ENCODE measurements around the gene ORAI2. TPM values are rescaled to one million over a fixed set of nuclear protein-coding genes. Genes with fewer than 3 reads are reported as not detected.
"Not testable (repeated sequence)": the region's sequence is repeated elsewhere in the genome, so short reads cannot be mapped to it uniquely, and the experiment has no call there.

ORAI2 gene
- total RNA-seq, 2 donors from 2014 or later, result 30.4 to 54.9 TPM

DNA sequence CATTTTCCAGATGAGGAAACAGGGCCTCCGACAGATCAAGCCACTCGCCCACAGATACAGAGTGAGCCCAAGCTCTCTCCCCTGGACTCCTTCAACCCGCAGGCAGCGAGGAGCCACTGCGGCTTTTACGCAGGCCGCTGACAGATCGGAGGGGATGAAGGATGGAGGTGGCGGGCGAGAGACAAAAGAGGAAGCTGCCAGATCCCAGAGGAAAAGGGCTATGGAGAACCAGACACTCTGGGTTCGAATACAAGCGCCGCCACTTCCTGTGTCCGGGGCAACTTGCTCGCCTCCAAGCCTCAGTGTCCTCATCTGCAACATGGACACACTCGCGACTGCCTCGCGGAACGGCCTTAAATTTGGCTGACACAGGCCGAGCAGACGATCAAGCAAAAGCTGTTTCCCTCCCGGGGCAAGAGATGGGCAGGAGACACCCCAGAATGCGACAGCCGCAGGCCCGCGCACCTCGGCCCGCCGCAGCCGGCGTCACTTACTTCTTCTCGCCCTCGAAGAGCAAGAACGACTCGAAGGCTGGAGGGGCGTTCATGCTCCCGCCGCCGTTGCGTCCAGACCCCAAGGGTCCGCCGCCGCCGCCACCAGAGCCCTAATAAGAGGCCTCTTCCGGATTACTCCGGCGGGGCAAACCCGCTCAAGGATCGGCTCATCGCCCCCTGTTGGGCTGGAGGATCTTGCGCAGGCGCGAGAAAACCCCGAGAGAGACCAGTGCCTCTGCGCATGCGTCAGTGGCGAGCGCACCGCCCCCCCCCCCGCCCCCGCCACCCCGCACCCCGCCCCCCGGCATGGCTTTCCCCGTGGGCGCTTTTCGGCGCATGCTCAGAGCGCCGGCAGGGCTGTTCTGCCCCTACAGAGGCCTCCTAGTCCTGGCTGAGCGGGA lies 45.2 kb downstream of the ORAI2 start, which contains the start of gene POLR2J:
POLR2J (minus strand) TSS at position 609 of the 895 bp plus-strand sequence; CDS start at position 547, 62 bp downstream.
- H3K27me3 Mint-ChIP-seq; H3K27ac Mint-ChIP-seq; H3K36me3 Mint-ChIP-seq (ENCODE audit: low read depth); H3K9me3 Mint-ChIP-seq; H3K4me1 Mint-ChIP-seq: not testable (repeated sequence)
- H3K4me3 Mint-ChIP-seq, result peak within 1 kb of the TSS; percentile 64
- ATAC-seq (replicated peaks), result peak; percentile 85

- not testable (repeated sequence) for H3K27ac Mint-ChIP-seq; H3K4me3 Mint-ChIP-seq; H3K27me3 Mint-ChIP-seq; H3K4me1 Mint-ChIP-seq; H3K9me3 Mint-ChIP-seq; H3K36me3 Mint-ChIP-seq (ENCODE audit: low read depth)
- peak; percentile 20 for ATAC-seq (replicated peaks)
Observed at GRCh38 chr7:102479209-102479584, 45.8 kb downstream of the ORAI2 start.

GRCh38 chr7:102479982-102480637 lies 46.7 kb downstream of the ORAI2 start:
- H3K4me3 Mint-ChIP-seq; H3K27ac Mint-ChIP-seq; H3K4me1 Mint-ChIP-seq; ATAC-seq (replicated peaks); H3K9me3 Mint-ChIP-seq; H3K36me3 Mint-ChIP-seq (ENCODE audit: low read depth); H3K27me3 Mint-ChIP-seq: not testable (repeated sequence)

DNA sequence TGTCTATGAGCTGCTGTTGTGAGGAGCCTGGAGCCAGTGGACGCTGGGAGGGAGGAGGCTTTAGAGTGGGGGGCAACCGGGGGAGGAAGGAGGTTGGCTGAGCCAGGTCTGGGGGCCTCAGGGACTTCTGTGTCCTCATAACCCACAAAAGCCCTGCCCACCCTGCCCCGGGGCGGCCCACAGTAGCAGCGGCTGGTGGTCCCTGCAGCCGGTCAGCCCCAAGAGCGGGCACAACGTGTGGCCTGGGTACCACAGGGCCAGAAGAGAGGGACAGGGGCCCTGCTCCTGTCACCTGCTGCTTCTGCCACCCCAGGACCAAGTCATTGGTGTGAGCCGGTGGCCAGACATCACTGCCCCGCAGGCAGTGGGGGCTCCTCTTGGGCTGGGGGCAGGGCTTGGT lies 48.6 kb downstream of the ORAI2 start:
- H3K36me3 Mint-ChIP-seq (ENCODE audit: low read depth); H3K27ac Mint-ChIP-seq: not testable (repeated sequence)

DNA sequence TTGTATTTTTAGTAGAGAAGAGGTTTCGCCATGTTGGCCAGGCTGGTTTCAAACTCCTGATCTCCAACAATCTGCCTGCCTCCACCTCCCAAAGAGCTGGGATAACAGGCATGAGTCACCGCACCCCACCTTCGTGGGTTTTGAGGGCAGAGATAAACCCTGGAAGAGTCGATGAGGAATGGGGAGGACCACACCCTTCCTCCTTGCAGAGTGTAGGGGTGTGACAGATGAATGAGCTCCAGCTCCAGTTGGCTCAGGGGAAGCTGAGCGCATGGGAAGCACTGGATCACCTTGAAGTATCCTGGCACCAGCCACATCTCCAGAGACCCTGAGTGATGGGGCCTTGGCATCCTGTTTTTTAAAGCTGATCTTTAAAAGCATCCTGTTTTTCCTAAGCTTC lies 50.9 kb downstream of the ORAI2 start:
- not testable (repeated sequence) for H3K27ac Mint-ChIP-seq; ATAC-seq (replicated peaks); H3K36me3 Mint-ChIP-seq (ENCODE audit: low read depth); H3K9me3 Mint-ChIP-seq; H3K4me3 Mint-ChIP-seq; H3K4me1 Mint-ChIP-seq; H3K27me3 Mint-ChIP-seq

More for the DNA sequence above, 48.6 kb downstream of the ORAI2 start:
- H3K27me3 Mint-ChIP-seq; H3K9me3 Mint-ChIP-seq; ATAC-seq (replicated peaks); H3K4me1 Mint-ChIP-seq; H3K4me3 Mint-ChIP-seq: not testable (repeated sequence)

- not testable (repeated sequence) for H3K36me3 Mint-ChIP-seq (ENCODE audit: low read depth); H3K4me3 Mint-ChIP-seq; H3K9me3 Mint-ChIP-seq; H3K27ac Mint-ChIP-seq; H3K27me3 Mint-ChIP-seq; H3K4me1 Mint-ChIP-seq
- ATAC-seq (replicated peaks), result peak; percentile 73
Observed at GRCh38 chr7:102490529-102491075, 57.2 kb downstream of the ORAI2 start.

DNA sequence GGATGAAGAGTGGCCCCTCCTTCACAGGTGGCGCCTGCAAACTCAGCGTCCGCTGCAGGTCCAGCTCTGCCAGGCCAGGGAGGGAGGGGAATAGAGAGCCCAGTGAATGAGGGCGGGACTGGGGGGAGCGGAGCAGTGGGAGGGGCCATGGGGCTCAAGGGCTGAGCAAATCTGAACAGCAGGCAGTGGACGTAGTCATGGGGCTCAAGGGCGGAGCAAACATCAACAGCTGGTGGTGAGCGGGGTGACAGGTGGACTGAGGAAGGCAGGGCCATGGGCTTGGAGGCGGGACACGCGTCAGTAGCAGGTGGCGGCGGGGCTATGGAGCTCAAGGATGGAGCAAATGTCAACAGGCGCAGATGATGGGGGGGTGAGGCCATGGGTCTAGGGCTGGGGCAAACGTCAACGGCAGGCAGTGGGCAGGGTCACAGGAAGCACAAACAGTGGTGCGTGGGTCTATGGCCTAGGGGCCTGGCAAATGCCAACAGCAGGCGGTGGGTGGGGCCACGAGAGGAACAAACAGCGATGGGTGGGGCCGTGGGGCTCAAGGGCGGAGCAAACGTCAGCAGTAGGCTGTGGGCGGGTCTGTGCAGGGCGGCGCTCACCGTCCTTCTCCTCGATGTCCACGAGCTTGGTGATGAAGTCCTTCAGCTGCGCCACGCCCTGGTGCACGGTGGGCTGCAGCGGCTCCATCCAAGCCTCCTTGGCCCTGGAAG lies 60.0 kb downstream of the ORAI2 start:
- not testable (repeated sequence) for H3K36me3 Mint-ChIP-seq (ENCODE audit: low read depth); H3K27me3 Mint-ChIP-seq; H3K9me3 Mint-ChIP-seq; H3K4me3 Mint-ChIP-seq; H3K27ac Mint-ChIP-seq; H3K4me1 Mint-ChIP-seq
- peak; percentile 56 for ATAC-seq (replicated peaks)

DNA sequence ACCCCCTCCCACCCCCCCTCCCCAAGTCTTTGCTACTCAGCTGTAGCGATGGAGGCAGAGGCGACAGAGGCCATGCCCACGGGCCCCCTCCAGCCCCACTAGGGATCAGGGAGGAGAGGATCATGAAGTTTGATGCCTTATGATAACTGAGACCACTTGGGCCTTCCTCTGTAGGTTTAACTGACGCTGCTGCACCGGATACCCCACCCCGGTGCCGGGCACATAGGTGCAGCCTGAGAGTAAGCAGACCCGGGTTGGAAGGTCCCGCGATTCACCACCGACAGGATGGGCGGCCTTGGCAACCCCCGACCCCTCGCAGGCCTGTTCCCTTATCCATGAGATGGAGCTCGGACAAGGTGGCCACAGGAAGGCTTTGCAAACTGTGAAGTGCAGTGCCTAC lies 60.7 kb downstream of the ORAI2 start:
- not testable (repeated sequence) for H3K4me1 Mint-ChIP-seq; H3K9me3 Mint-ChIP-seq; H3K27me3 Mint-ChIP-seq; H3K36me3 Mint-ChIP-seq (ENCODE audit: low read depth); H3K4me3 Mint-ChIP-seq; H3K27ac Mint-ChIP-seq
- ATAC-seq (replicated peaks), result peak; percentile 14

GRCh38 chr7:102494473-102495149 lies 61.2 kb downstream of the ORAI2 start:
- H3K4me1 Mint-ChIP-seq; H3K36me3 Mint-ChIP-seq (ENCODE audit: low read depth); H3K27me3 Mint-ChIP-seq; H3K9me3 Mint-ChIP-seq; H3K4me3 Mint-ChIP-seq; H3K27ac Mint-ChIP-seq: not testable (repeated sequence)
- peak; percentile 72 for ATAC-seq (replicated peaks)

DNA sequence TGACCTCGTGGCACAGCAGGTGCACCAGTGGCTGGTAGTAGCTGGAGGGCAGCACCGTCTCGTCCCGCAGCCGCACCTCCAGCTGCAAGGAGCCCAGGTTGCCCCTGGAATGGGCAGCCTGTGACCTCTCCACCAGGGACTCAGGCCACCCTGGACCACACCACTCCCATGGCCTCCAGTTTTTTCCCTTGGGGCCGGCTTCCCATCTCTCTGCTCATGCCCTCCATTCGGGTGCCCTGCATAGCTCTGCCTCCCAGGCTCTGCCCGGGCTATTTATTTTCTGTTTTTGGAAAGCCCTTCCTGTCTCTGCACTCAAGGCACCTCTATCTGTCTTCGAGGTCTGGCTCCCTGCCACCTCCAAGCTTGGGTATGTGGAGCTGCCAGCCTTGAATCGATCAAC lies 63.5 kb downstream of the ORAI2 start:
- H3K4me1 Mint-ChIP-seq; H3K4me3 Mint-ChIP-seq; H3K27ac Mint-ChIP-seq; H3K27me3 Mint-ChIP-seq; ATAC-seq (replicated peaks); H3K9me3 Mint-ChIP-seq; H3K36me3 Mint-ChIP-seq (ENCODE audit: low read depth): not testable (repeated sequence)

DNA sequence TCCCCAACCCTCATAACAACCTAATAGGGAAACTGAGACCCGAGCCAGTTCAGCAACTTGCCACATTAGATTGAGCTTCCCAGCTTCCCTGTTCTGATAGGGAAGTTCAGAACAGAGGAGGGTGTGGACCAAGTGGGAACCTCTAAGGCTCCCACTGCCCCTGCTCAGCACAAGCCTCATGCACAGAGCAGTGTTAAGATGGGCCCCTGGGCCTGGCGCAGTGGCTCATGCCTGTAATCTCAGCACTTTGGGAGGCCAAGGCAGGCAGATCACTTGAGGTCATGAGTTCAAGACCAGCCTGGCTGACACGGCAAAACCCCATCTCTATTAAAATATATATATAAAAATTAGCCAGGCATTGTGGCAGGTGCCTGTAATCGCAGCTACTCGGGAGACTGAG lies 63.9 kb downstream of the ORAI2 start:
- H3K4me3 Mint-ChIP-seq; ATAC-seq (replicated peaks); H3K27ac Mint-ChIP-seq; H3K36me3 Mint-ChIP-seq (ENCODE audit: low read depth); H3K27me3 Mint-ChIP-seq; H3K9me3 Mint-ChIP-seq; H3K4me1 Mint-ChIP-seq: not testable (repeated sequence)

- H3K9me3 Mint-ChIP-seq; H3K4me1 Mint-ChIP-seq; H3K4me3 Mint-ChIP-seq; H3K27me3 Mint-ChIP-seq; ATAC-seq (replicated peaks); H3K36me3 Mint-ChIP-seq (ENCODE audit: low read depth); H3K27ac Mint-ChIP-seq: not testable (repeated sequence)
Observed at GRCh38 chr7:102498321-102498720, 64.9 kb downstream of the ORAI2 start.

- not testable (repeated sequence) for H3K27ac Mint-ChIP-seq, H3K27me3 Mint-ChIP-seq
Observed at GRCh38 chr7:102503141-102503540, 69.8 kb downstream of the ORAI2 start.

More at GRCh38 chr7:102503141-102503540, 69.8 kb downstream of the ORAI2 start:
- H3K4me3 Mint-ChIP-seq; H3K36me3 Mint-ChIP-seq (ENCODE audit: low read depth); H3K4me1 Mint-ChIP-seq; H3K9me3 Mint-ChIP-seq: not testable (repeated sequence)
- peak; percentile 14 for ATAC-seq (replicated peaks)

Measured in activated T-helper 17 cell treated with anti-CD3 and anti-CD28 coated beads, Interleukin-2, amount 50 U/mL, for 72 hours (primary cell).